ENCODE data around the gene TIAM2.

TIAM2 gene

GRCh38 chr6:154984146-154984545, 11.0 kb upstream of the TIAM2 start:
- H3K36me3 Mint-ChIP-seq (ENCODE audit: low read depth), result peaks cover 8% of the 10 kb centered on the region
- H3K4me3 Mint-ChIP-seq, result no peak overlapping the region
- H3K4me1 Mint-ChIP-seq, result peaks cover 15% of the 10 kb centered on the region
- no peak for TF ChIP-seq CTCF (IDR thresholded peaks at IDR 0.05; ENCODE audit: unreplicated experiment in 3 of 3)
- H3K27ac Mint-ChIP-seq, result no peak overlapping the region
- H3K27me3 Mint-ChIP-seq (ENCODE audit: low read depth), result no peaks in the 10 kb centered on the region
- H3K9me3 Mint-ChIP-seq, result no peaks in the 10 kb centered on the region

GRCh38 chr6:154986787-154987235, 8.3 kb upstream of the TIAM2 start:
- no peaks in the 10 kb centered on the region for H3K27me3 Mint-ChIP-seq (ENCODE audit: low read depth)
- H3K4me1 Mint-ChIP-seq, result peaks cover 21% of the 10 kb centered on the region
- H3K9me3 Mint-ChIP-seq, result no peaks in the 10 kb centered on the region
- H3K4me3 Mint-ChIP-seq, result no peak overlapping the region
- H3K36me3 Mint-ChIP-seq (ENCODE audit: low read depth), result peaks cover 8% of the 10 kb centered on the region
- H3K27ac Mint-ChIP-seq, result peak overlapping the region in 2 of 3 experiments; percentile 57 to 75
- no peak for TF ChIP-seq CTCF (IDR thresholded peaks at IDR 0.05; ENCODE audit: unreplicated experiment in 3 of 3)

GRCh38 chr6:154989448-154989847, 5.7 kb upstream of the TIAM2 start:
- TF ChIP-seq CTCF (IDR thresholded peaks at IDR 0.05; ENCODE audit: unreplicated experiment in 3 of 3), result no peak

GRCh38 chr6:154991207-154991606, 3.9 kb upstream of the TIAM2 start:
- H3K36me3 Mint-ChIP-seq (ENCODE audit: low read depth), result peaks cover 8% of the 10 kb centered on the region
- H3K27ac Mint-ChIP-seq, result no peak overlapping the region
- TF ChIP-seq CTCF (IDR thresholded peaks at IDR 0.05; ENCODE audit: unreplicated experiment in 3 of 3), result no peak
- peaks cover 9% of the 10 kb centered on the region for H3K27me3 Mint-ChIP-seq (ENCODE audit: low read depth)
- no peaks in the 10 kb centered on the region for H3K9me3 Mint-ChIP-seq
- H3K4me1 Mint-ChIP-seq, result peaks cover 25% of the 10 kb centered on the region
- H3K4me3 Mint-ChIP-seq, result peak overlapping the region in 1 of 3 experiments; percentile 63

More at GRCh38 chr6:154989448-154989847, 5.7 kb upstream of the TIAM2 start:
- Mint-ChIP-seq H3K9me3 (no peaks in the 10 kb centered on the region), H3K36me3 (ENCODE audit: low read depth) (peaks cover 8% of the 10 kb centered on the region), H3K27me3 (ENCODE audit: low read depth) (peaks cover 2% of the 10 kb centered on the region), H3K4me1 (peaks cover 21% of the 10 kb centered on the region), H3K27ac (peak overlapping the region in 1 of 3 experiments; percentile 50), H3K4me3 (peak overlapping the region in 1 of 3 experiments; percentile 57)

GRCh38 chr6:154993026-154993425, 2.1 kb upstream of the TIAM2 start:
- Mint-ChIP-seq H3K27me3 (ENCODE audit: low read depth) (peaks cover 19% of the 10 kb centered on the region), H3K4me3 (peak overlapping the region; percentile 27 to 87 (median 63)), H3K27ac (no peak overlapping the region), H3K36me3 (ENCODE audit: low read depth) (peaks cover 7% of the 10 kb centered on the region), H3K4me1 (peaks cover 26% of the 10 kb centered on the region), H3K9me3 (no peaks in the 10 kb centered on the region)
- no peak for TF ChIP-seq CTCF (IDR thresholded peaks at IDR 0.05; ENCODE audit: unreplicated experiment in 3 of 3)

GRCh38 chr6:154993710-154994109, 1.4 kb upstream of the TIAM2 start:
- Mint-ChIP-seq H3K27me3 (ENCODE audit: low read depth) (peaks cover 19% of the 10 kb centered on the region), H3K9me3 (no peaks in the 10 kb centered on the region), H3K27ac (no peak overlapping the region), H3K4me3 (peak overlapping the region; percentile 82 to 87 (median 84)), H3K4me1 (peaks cover 27% of the 10 kb centered on the region), H3K36me3 (ENCODE audit: low read depth) (peaks cover 3% of the 10 kb centered on the region)
- TF ChIP-seq CTCF (IDR thresholded peaks at IDR 0.05; ENCODE audit: unreplicated experiment in 3 of 3), result no peak
